Omental fat pad (tissue), 4 donors: ENCODE data around the gene PPT1. TPM values are rescaled to one million over a fixed set of nuclear protein-coding genes. Genes with fewer than 3 reads are reported as not detected.

Source experiments
- ATAC-seq: fragments of 150-250 bp; one replicate; pipeline ENCODE4 v1.9.1; 2016; ENCODE audit warnings: mild to moderate bottlenecking, moderate library complexity; ENCODE audit not compliant: low FRiP score
- DNase-seq: peaks from one replicate; pipeline ENCODE4 v3.0.0-alpha.2; 2019; ENCODE audit warnings: low spot score
- total RNA-seq, 4 donors: library from RNA; depleted of rRNA; stranded (reverse); fragments of >200 nt; gene quantifications; one replicate each; pipeline ENCODE4 v1.1.0, GENCODE V29; 2016
- TF ChIP-seq, protein P1 (sequence below), 3 donors: fragments of 450-650 bp; IDR thresholded peaks; one replicate each; pipeline ENCODE4 v1.5.1; 2016 to 2017; ENCODE audit warnings: antibody characterized with exemption in 3 of 3, mild to moderate bottlenecking in 3 of 3, moderate library complexity in 2 of 3

PPT1 gene
- total RNA-seq, 4 donors from 2014 or later = 57.7 to 116 (median 92.4) TPM

DNA sequence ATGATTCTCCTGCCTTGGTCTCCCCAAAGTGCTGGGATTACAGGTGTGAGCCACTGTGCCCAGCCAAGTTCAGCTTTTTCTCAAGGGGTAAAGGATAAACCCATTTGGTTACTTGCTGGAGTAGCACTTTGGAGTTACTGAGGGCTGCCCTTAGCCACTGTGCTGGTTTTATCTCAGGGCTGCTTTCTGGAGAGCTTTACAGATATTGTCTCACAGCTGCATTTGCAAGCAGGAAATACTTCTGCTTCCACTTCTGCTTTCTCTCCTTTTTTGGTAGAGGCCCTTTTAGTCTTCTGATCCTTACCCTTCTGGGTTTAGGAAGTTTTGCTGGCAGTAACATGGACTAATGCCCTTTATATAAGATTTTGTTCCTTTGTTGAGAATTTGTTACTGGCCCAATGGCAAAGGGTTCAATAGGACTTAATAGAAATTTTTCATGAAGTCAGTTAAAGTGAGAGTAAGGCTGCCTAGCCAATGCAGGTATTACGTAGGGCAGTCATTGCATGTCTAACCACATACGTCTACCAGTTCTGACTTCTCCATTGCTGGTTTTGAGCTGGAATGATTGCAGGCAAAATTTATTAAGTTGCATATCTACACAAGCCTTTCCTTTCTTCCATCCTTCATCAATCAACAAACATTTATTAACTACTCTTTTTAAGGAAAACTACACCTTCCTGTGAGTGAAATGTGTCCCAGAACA is 32.1 kb downstream of the PPT1 start:
- TF ChIP-seq, protein P1, sequence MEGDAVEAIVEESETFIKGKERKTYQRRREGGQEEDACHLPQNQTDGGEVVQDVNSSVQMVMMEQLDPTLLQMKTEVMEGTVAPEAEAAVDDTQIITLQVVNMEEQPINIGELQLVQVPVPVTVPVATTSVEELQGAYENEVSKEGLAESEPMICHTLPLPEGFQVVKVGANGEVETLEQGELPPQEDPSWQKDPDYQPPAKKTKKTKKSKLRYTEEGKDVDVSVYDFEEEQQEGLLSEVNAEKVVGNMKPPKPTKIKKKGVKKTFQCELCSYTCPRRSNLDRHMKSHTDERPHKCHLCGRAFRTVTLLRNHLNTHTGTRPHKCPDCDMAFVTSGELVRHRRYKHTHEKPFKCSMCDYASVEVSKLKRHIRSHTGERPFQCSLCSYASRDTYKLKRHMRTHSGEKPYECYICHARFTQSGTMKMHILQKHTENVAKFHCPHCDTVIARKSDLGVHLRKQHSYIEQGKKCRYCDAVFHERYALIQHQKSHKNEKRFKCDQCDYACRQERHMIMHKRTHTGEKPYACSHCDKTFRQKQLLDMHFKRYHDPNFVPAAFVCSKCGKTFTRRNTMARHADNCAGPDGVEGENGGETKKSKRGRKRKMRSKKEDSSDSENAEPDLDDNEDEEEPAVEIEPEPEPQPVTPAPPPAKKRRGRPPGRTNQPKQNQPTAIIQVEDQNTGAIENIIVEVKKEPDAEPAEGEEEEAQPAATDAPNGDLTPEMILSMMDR (IDR thresholded peaks at IDR 0.05) = no peak
- ATAC-seq (no peak), DNase-seq (no peak)

DNA sequence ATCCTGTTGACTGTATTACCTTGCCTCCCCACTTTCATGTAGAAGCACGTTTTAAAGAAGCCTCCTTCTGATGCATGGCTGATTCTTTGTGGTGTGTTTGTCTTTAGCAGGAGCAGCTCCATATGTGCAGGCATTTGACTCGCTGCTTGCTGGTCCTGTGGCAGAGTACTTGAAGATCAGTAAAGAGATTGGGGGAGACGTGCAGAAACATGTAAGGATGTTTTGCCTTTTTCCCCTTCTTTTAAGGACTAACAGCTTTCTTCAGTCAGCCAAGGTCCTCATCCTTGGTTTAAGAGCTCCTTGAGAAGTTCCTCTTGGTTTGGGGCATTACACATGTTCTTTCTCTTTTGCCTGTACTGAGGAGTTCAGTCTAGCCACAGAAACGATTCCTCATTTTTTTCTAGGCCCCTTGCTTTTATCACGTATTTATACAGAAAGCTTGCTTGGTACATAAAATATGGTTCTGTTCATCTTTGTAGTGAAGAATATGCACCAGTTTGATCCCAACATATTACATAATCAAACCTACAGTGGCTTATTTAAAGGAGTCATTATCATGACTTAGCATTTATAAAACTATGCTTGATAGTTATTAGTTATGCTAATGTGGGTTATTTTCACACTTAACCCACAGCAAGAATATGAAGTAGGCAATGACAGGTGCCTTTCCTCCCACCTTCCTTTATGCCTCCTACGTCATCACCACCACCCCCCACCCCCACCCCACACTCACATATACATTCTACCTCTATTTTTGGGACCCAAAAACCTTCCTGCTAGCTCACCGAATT is 36.9 kb downstream of the PPT1 start:
- TF ChIP-seq, protein P1 (IDR thresholded peaks at IDR 0.05) = no peak
- DNase-seq (no peak), ATAC-seq (no peak)

DNA sequence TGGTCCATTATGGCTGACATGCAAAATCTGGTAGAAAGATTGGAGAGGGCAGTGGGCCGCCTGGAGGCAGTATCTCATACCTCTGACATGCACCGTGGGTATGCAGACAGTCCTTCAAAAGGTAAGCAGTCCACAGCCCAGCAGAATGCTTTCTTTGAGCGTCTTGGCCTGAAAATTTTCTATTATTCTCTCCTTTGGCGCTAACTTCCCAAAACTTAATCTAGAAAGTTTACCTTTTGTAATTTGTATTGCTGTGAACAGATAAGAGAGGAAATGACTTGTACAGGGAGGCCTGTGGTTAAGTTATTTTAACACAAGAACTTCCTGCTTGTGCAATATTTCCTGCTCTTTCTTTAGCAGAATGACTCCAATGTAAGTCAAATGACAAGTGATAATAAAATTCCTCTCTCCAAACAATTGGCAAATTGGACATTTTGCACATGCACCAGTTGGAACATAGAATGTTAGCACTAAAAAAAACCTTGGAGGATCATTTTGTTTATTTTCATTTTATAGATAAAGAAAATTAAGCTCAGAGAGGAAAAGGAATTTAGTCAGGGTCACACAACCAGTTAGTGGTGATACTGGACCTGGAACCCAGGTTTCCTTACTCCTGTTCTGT is 37.6 kb downstream of the PPT1 start:
- TF ChIP-seq, protein P1 (IDR thresholded peaks at IDR 0.05) = no peak
- DNase-seq (no peak), ATAC-seq (no peak)

DNA sequence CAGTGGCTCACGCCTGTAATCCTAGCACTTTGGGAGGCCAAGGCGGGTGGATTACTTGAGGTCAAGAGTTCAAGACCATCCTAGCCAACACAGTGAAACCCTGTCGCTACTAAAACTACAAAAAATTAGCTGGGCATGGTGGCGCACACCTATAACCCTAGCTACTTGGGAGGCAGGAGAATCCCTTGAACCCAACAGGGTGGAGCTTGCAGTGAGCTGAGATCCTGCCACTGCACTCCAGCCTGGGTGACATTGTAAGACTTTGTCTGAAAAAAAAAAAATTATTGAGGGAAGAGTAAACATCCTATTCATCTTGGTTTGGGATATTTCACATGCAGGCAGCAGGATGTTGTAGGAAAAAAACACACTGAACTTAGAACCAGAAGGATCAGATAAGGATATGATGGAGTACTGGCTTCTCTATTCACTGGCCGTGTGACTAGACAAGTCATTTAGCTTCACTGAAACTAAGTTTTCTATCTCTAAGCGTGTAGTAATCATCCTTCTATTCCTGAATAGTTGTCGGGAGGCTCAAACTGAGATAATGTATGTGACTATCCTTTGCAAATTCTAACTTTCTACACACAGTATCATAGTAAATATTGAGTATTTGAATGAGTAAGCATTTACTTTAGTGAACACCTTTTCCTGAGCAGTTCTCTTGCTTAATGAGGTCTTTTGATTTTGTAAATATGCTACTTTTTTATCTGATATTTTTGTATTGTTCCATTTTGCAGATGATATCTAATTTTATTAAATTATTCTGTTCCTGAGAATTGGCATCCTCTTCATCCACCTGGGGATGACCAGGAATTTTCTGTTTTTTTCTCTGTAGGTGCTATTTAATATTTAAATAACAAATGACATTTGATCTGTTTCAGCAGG is 38.4 kb downstream of the PPT1 start:
- ATAC-seq = no peak
- no peak for DNase-seq
- TF ChIP-seq, protein P1 (IDR thresholded peaks at IDR 0.05) = no peak

DNA sequence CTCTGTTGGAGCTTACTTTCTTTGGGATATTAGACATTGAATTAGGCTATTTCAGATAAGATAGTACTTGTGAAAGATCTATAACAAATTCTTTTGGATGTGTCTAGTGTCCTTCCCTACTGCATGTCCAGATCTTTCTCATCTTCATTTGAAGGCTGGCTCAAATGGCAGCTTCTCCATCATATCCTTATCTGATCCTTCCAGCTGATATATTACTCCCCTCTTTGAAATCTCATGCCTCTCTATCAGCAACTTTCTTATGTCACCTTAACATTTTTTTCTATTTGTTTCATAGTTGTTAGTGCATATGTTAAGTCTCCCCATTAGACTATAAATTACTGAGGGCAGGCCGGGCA is 39.0 kb downstream of the PPT1 start:
- TF ChIP-seq, protein P1 (IDR thresholded peaks at IDR 0.05) = no peak
- DNase-seq (no peak), ATAC-seq (no peak)

DNA sequence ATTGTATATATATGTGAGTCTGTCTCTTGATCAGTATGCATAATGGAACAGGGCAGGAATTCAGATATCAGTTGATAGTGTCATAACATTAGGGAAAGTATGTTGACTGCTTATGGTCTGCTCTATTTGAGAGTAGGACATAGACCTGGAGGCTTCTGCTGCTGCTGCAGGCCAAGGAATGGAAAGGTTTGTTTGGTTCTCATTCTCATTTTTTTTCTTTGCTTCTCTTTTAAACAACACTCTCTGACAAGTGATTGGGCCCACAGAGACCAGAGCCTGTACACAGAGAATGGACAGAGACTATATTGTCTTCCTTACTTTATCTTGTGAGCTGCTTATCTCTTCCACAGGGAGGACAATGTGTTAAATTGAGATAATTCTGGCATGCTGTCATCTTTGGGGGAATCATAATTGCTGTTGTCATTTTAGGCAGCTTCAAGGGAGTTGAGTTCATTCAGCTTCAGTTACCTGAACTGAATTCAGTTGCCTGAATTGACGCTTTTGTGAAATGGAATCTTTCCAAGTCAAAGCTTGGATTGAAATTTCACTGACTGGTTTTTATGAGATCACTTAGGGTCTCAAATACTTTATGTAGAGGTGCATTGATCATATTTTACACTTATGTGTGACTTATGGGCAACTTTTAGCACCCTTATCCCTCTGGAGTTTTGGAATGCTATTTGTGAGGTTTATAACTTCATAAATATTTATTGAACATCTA is 39.6 kb downstream of the PPT1 start:
- no peak for DNase-seq
- TF ChIP-seq, protein P1 (IDR thresholded peaks at IDR 0.05) = no peak

More for the DNA sequence above, 39.6 kb downstream of the PPT1 start:
- ATAC-seq = no peak
